OCI-LY7 (cell line): ENCODE data around the gene RETREG2. TPM values are rescaled to one million over a fixed set of nuclear protein-coding genes. Genes with fewer than 3 reads are reported as not detected.

Experiments
- BruUV-seq: library from RNA; stranded (reverse); fragments of 400-500 nt; replicated peaks from 2 replicates; lab custom pipeline; 2021; lab: Mats Ljungman, UMichigan
- CTCF ChIA-PET: fragments of 300-600 bp; sonication (Branson Sonifier 250); formaldehyde crosslinking; loops from one replicate; lab custom pipeline; 2022; ENCODE audit warnings: antibody characterized with exemption; ENCODE audit not compliant: unreplicated experiment; lab: Charles Lee
- POLR2A ChIA-PET: fragments of 300-600 bp; sonication (Branson Sonifier 250); formaldehyde crosslinking; loops from one replicate; lab custom pipeline; 2022; ENCODE audit warnings: antibody characterized with exemption; lab: Charles Lee
- DNase-seq: peaks from one replicate; pipeline ENCODE4 v3.0.0-alpha.2; 2015; ENCODE audit warnings: low spot score
- H2AFZ ChIP-seq: fragments of 200-600 bp; sonication (generic), shearing (Covaris generic); 2 replicates; pipeline ENCODE4 v1.6.1; 2014; ENCODE audit warnings: mild to moderate bottlenecking, antibody characterized with exemption, low read length, moderate library complexity
- H3K27ac ChIP-seq: fragments of 200-600 bp; sonication (generic); 2 replicates; pipeline ENCODE4 v1.5.1; 2014; ENCODE audit warnings: mixed run types, low read depth, mild to moderate bottlenecking, moderate library complexity, low read length, inconsistent platforms; ENCODE audit not compliant: poor library complexity, severe bottlenecking
- H3K36me3 ChIP-seq: fragments of 200-600 bp; sonication (generic); 2 replicates; pipeline ENCODE4 v1.6.1; 2014; ENCODE audit warnings: mild to moderate bottlenecking, antibody characterized with exemption, low read length, moderate library complexity, mixed read lengths; ENCODE audit not compliant: insufficient read depth
- H3K4me1 ChIP-seq: fragments of 200-600 bp; sonication (generic); 2 replicates; pipeline ENCODE4 v1.5.1; 2014; ENCODE audit warnings: mild to moderate bottlenecking, low read length; ENCODE audit not compliant: insufficient read depth, poor library complexity, severe bottlenecking
- H3K4me2 ChIP-seq: fragments of 200-600 bp; sonication (generic); 2 replicates; pipeline ENCODE4 v1.6.1; 2014; ENCODE audit warnings: mild to moderate bottlenecking, low read length
- H3K4me3 ChIP-seq: fragments of 200-600 bp; sonication (generic); 2 replicates; pipeline ENCODE4 v1.5.1; 2014; ENCODE audit warnings: mild to moderate bottlenecking, low read depth, low read length; ENCODE audit not compliant: poor library complexity, severe bottlenecking
- H3K79me2 ChIP-seq: fragments of 200-600 bp; sonication (generic); 2 replicates; pipeline ENCODE4 v1.6.1; 2016; ENCODE audit warnings: low read depth, mild to moderate bottlenecking, low read length, moderate library complexity, mixed read lengths; ENCODE audit not compliant: insufficient read depth
- H3K9me2 ChIP-seq: fragments of 200-600 bp; sonication (generic); 2 replicates; pipeline ENCODE4 v1.6.1; 2016; ENCODE audit warnings: mild to moderate bottlenecking, low read length, mixed read lengths; ENCODE audit not compliant: insufficient read depth
- H3K9me3 ChIP-seq: fragments of 200-600 bp; sonication (generic); 2 replicates; pipeline ENCODE4 v1.6.1; 2014; ENCODE audit warnings: mild to moderate bottlenecking, mixed run types, low read length, mixed read lengths
- H4K20me1 ChIP-seq: fragments of 200-600 bp; sonication (generic); 2 replicates; pipeline ENCODE4 v1.6.1; 2014; ENCODE audit warnings: mild to moderate bottlenecking, antibody characterized with exemption, low read length, moderate library complexity, mixed read lengths; ENCODE audit not compliant: insufficient read depth
- EZH2phosphoT487 ChIP-seq: fragments of 200-600 bp; sonication (generic); IDR thresholded peaks from 2 replicates; pipeline ENCODE4 v1.6.1; 2018; ENCODE audit warnings: low read depth, borderline replicate concordance, mild to moderate bottlenecking, mixed run types, antibody characterized with exemption, low read length, moderate library complexity, mixed read lengths
- intact Hi-C: fragments of 100-400 bp; cut with micrococcal nuclease; formaldehyde crosslinking; loops from one replicate; pipeline ENCODE4 v1.10.0; 2022; ENCODE audit not compliant: unreplicated experiment
- total RNA-seq, 2 experiments: library from RNA; depleted of rRNA in 1 of 2; stranded (reverse); fragments of >200 nt in 1 of 2; shearing (Covaris generic) in 1 of 2; gene quantifications; 2 replicates each; pipeline ENCODE4 v1.2.3, GENCODE V29; 2014 to 2022
- TF ChIP-seq, protein P1 (sequence below): fragments of 200-600 bp; sonication (generic); conservative IDR thresholded peaks from 2 replicates; pipeline ENCODE4 v1.5.1; 2014; ENCODE audit warnings: mild to moderate bottlenecking, antibody characterized with exemption, low read length, moderate library complexity, mixed read lengths

The RETREG2 gene
- total RNA-seq, 2 experiments from 2014 or later = 59.1 to 74.6 TPM

DNA sequence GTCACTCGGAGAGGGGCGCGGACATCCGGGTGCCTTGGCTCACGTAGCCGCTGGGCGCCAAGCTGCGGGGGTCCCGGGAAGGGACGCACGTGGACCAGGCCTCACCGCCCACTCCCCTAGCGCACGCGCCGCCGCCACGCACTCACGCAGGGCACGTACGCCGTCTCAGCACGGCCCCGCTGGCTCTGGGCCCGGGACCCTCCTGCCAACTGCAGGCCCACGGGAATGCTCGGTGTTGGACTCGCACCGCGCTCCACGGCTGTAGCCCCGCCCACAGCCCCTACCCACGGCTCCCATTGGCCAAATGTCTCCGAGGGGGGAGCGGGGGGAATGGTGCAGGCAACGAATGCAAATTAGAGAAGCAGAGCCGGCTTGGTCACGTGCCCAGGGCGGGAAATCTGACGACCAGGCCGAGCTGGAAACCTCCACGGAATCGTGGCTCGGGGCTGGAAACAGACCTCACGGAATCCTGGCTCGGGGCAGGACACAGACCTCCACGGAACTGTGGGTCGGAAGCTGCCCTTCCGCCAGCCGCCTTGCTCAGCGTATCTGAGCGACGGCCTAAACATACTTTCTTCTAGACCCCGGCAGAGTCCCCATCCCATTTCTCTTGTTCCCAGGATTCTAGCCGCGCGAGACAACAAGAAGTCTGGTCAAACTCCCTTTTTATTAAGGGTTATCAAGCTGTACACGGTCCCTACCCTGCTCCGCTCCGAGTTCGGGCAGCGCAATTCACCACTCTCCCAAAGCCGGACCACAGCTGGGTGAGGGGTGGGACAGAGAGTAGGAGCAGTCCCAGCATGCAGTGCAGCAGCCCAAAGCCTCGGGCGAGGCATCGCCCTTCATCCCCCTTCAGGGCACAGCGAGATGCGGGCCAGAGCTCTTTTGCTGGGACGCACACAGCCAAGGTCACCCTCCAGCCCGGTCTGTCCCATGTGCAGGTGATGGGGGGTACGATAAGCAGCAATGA is 40.9 kb downstream of the RETREG2 start, which contains the start of gene ABCB6:
ABCB6 (minus strand) TSS at position 227 of the 970 bp plus-strand sequence. CDS start 285 bp downstream, outside the sequence.
- no peaks in the 10 kb centered on the region for H3K9me3 ChIP-seq
- no peaks in the 10 kb centered on the region for H3K9me2 ChIP-seq
- intact Hi-C loops = no loop called here
- CTCF ChIA-PET = interaction anchor here (0.5 kb wide), 1 partner anchor 11 kb away, joined by 5 read pairs; the partner anchor contains the start of genes ANKZF1 and ATG9A
- no peaks in the 10 kb centered on the region for H4K20me1 ChIP-seq
- H3K79me2 ChIP-seq = no peaks in the 10 kb centered on the region
- H3K27ac ChIP-seq = no peak within 1 kb of the TSS
- H3K4me1 ChIP-seq = peaks cover 10% of the 10 kb centered on the region
- BruUV-seq = TSS peak; percentile 49
- H3K4me3 ChIP-seq = no peak within 1 kb of the TSS
- no peak for DNase-seq
- H3K4me2 ChIP-seq = peak within 1 kb of the TSS; percentile 56; the same call in 1 of the 2 replicates
- peaks cover 45% of the 10 kb centered on the region for H3K36me3 ChIP-seq
- H2AFZ ChIP-seq = no peak within 1 kb of the TSS
- TF ChIP-seq, protein P1, sequence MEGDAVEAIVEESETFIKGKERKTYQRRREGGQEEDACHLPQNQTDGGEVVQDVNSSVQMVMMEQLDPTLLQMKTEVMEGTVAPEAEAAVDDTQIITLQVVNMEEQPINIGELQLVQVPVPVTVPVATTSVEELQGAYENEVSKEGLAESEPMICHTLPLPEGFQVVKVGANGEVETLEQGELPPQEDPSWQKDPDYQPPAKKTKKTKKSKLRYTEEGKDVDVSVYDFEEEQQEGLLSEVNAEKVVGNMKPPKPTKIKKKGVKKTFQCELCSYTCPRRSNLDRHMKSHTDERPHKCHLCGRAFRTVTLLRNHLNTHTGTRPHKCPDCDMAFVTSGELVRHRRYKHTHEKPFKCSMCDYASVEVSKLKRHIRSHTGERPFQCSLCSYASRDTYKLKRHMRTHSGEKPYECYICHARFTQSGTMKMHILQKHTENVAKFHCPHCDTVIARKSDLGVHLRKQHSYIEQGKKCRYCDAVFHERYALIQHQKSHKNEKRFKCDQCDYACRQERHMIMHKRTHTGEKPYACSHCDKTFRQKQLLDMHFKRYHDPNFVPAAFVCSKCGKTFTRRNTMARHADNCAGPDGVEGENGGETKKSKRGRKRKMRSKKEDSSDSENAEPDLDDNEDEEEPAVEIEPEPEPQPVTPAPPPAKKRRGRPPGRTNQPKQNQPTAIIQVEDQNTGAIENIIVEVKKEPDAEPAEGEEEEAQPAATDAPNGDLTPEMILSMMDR = no peak
- TF ChIP-seq EZH2phosphoT487 = no peak
- POLR2A ChIA-PET = no interaction called here

DNA sequence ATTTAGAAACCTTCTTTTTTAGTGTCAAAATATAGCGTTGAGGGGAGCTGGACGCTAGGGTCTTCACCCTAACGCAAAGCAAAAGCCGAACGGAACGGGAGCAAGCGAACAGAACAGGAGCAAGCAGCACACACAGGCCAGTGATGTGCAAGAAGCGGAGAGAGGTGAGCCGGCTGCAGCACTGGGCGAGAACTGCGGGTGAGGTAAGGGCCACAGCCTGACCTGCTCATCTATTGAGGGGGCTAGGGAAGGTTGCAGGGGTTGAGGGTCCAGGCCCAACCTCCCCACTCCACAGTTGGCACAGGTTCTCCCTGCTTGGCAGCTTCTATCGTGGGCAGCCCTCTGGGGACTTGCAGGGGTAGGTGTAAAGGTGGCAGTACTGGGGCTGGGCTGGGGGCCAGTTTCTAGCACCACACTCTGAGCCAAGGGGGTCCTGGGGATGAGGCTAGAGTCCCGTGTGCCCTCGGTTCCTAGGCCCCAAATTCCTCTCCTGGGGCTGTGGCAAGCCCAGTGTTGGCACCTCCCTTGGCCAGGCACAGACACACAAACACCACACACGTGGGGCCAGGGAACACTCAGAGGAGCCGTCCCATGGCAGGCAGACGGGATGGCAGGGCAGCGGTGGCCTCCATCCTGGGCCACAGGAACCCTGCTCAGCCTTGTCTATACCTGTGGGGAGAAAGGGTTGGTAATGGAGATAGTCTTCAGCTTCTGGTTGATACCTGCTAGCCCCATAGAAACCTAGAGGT is 41.9 kb downstream of the RETREG2 start:
- Histone ChIP-seq H3K4me1 (peaks cover 10% of the 10 kb centered on the region), H3K9me2 (no peaks in the 10 kb centered on the region), H2AFZ (no peak overlapping the region), H4K20me1 (no peaks in the 10 kb centered on the region), H3K9me3 (no peaks in the 10 kb centered on the region), H3K4me3 (no peak overlapping the region), H3K79me2 (no peaks in the 10 kb centered on the region), H3K36me3 (peaks cover 48% of the 10 kb centered on the region), H3K27ac (no peak overlapping the region), H3K4me2 (no peak overlapping the region)
- intact Hi-C loops = no loop called here
- POLR2A ChIA-PET = no interaction called here
- no peak for DNase-seq
- TF ChIP-seq, protein P1 = no peak
- TF ChIP-seq EZH2phosphoT487 = no peak
- no TSS peak for BruUV-seq
- CTCF ChIA-PET = no interaction called here
